Spleen (tissue), 11 donors: Measurements from ENCODE around the gene MYO5B. TPM values are rescaled to one million over a fixed set of nuclear protein-coding genes. Genes with fewer than 3 reads are reported as not detected.

Source experiments
- DNase-seq: peaks from one replicate; pipeline ENCODE4 v3.0.0-alpha.2; 2020
- H3K27ac ChIP-seq, 8 donors: fragments of 200-600 bp; sonication (generic) in 7 of 8; 1 replicate in 4 of 8; 2 replicates in 4 of 8; pipeline versions ENCODE4 v1.5.0 to v1.8.0; 2016 to 2021; ENCODE audit warnings: inconsistent platforms in 4 of 8, mild to moderate bottlenecking in 4 of 8, moderate library complexity in 1 of 8
- H3K27me3 ChIP-seq, 7 donors: fragments of 200-600 bp; sonication (generic) in 6 of 7; replicated peaks in 1 of 7; 1 replicate in 4 of 7; 2 replicates in 3 of 7; pipeline versions ENCODE4 v1.5.0 to v1.8.0; 2016 to 2021; ENCODE audit warnings: inconsistent platforms in 3 of 7, mild to moderate bottlenecking in 1 of 7
- H3K36me3 ChIP-seq, 6 donors: fragments of 200-600 bp; sonication (generic) in 5 of 6; 1 replicate in 4 of 6; 2 replicates in 2 of 6; pipeline versions ENCODE4 v1.5.0 to v1.8.0; 2016 to 2021; ENCODE audit warnings: inconsistent platforms in 2 of 6
- H3K4me1 ChIP-seq, 6 donors: fragments of 200-600 bp; sonication (generic) in 5 of 6; 1 replicate in 3 of 6; 2 replicates in 3 of 6; pipeline versions ENCODE4 v1.5.0 to v1.8.0; 2016 to 2021; ENCODE audit warnings: inconsistent platforms in 3 of 6
- H3K4me3 ChIP-seq, 8 donors: fragments of 200-600 bp; sonication (generic) in 7 of 8; 1 replicate in 4 of 8; 2 replicates in 4 of 8; pipeline versions ENCODE4 v1.5.0 to v1.8.0; 2016 to 2021; ENCODE audit warnings: inconsistent platforms in 4 of 8, mild to moderate bottlenecking in 4 of 8, moderate library complexity in 2 of 8
- H3K9me3 ChIP-seq, 8 donors: fragments of 200-600 bp; sonication (generic) in 7 of 8; 1 replicate in 4 of 8; 2 replicates in 4 of 8; pipeline versions ENCODE4 v1.5.0 to v1.8.0; 2016 to 2021; ENCODE audit warnings: inconsistent platforms in 4 of 8
- CTCF ChIP-seq, 11 experiments: fragments of 200-600 bp in 7 of 11; fragments of 450-650 bp in 4 of 11; sonication (generic) in 4 of 11; IDR thresholded peaks in 8 of 11; conservative IDR thresholded peaks in 3 of 11; 1 replicate in 7 of 11; 2 replicates in 4 of 11; pipeline versions ENCODE4 v1.4.0 to v1.8.0; 2016 to 2021; ENCODE audit warnings: antibody characterized with exemption in 11 of 11, inconsistent platforms in 4 of 11, mild to moderate bottlenecking in 1 of 11
- POLR2A ChIP-seq, 3 donors: fragments of 450-650 bp; IDR thresholded peaks; one replicate each; pipeline ENCODE4 v1.5.1; 2017; ENCODE audit warnings: antibody characterized with exemption in 3 of 3, mild to moderate bottlenecking in 1 of 3
- POLR2AphosphoS5 ChIP-seq, 3 donors: sonication (generic); formaldehyde crosslinking; IDR thresholded peaks; one replicate each; pipeline ENCODE4 v1.5.1; 2017; ENCODE audit warnings: antibody characterized with exemption in 3 of 3
- WGBS, 5 donors: extraction: QIAGEN DNeasy Blood & Tissue Kit in 3 of 5; methylation state at CpG; one replicate each; pipeline versions ENCODE4 v1.1.5 to v1.1.7; 2013 to 2018; 5-methylcytosine and 5-hydroxymethylcytosine counted together
- intact Hi-C: fragments of 100-400 bp; cut with DNase I; formaldehyde crosslinking; loops from one replicate; pipeline ENCODE4 v1.15.0; 2023; ENCODE audit warnings: low total_unique reads
- polyA plus RNA-seq, 3 donors: library from polyadenylated mRNA; stranded (reverse); fragments of 200-250 nt; gene quantifications; one replicate each; pipeline ENCODE4 v1.2.1, GENCODE V29; 2013
- total RNA-seq, 7 donors: library from RNA; depleted of rRNA in 3 of 7; stranded (reverse); fragments of >200 nt in 3 of 7; fragmentation: NEBNext Ultra II Directional in 4 of 7; extraction: Animal tissue kit (Norgen Biotek cat#: 25700) in 4 of 7; gene quantifications; one replicate each; pipeline versions ENCODE4 v1.1.0 to v1.2.1, GENCODE V29; 2016 to 2021
- donor health status: healthy with polysubstance abuse.
- donor health status: DM: no; HTN: no; CAD: no; lungs with moderate emphysema.
- donor health status: DM: no; HTN: no; CAD: no.
- donor health status: Bipolar disorder and iron deficiency.
- donor health status: healthy.
- donor health status: DM: no; HTN: no; CAD: no.
- donor health status: DM: yes; HTN: yes; CAD: no.

Gene MYO5B
- total and polyA plus RNA-seq, 10 donors: 0.74 to 6.0 (median 2.4) TPM

- intact Hi-C loops: no loop called here
- no peaks in the 10 kb centered on the region for H3K4me1 ChIP-seq
- H3K9me3 ChIP-seq: no peaks in the 10 kb centered on the region
- no peaks in the 10 kb centered on the region for H3K36me3 ChIP-seq
- no peaks in the 10 kb centered on the region for H3K27me3 ChIP-seq
- no peak for TF ChIP-seq CTCF (IDR thresholded peaks at IDR 0.05 in 8 of 11, conservative IDR thresholded peaks at IDR 0.05 in 3 of 11)
- TF ChIP-seq POLR2A (IDR thresholded peaks at IDR 0.05): no peak
- no peak for TF ChIP-seq POLR2AphosphoS5 (IDR thresholded peaks at IDR 0.05)
- no peak overlapping the region for H3K4me3 ChIP-seq
- 60 to 80% (median 76%) methylated on average over 1 of the region's 1 CpG for WGBS, 5 donors
- no peak for DNase-seq
- H3K27ac ChIP-seq: no peak overlapping the region
Observed at GRCh38 chr18:49875783-49876182, 319.2 kb downstream of the MYO5B start.

GRCh38 chr18:49875155-49875554 is 319.8 kb downstream of the MYO5B start:
- no peak for DNase-seq
- H3K4me1 ChIP-seq: no peaks in the 10 kb centered on the region
- no peak for TF ChIP-seq POLR2A (IDR thresholded peaks at IDR 0.05)
- TF ChIP-seq POLR2AphosphoS5 (IDR thresholded peaks at IDR 0.05): no peak
- no peak for TF ChIP-seq CTCF (IDR thresholded peaks at IDR 0.05 in 8 of 11, conservative IDR thresholded peaks at IDR 0.05 in 3 of 11)
- H3K27me3 ChIP-seq: no peaks in the 10 kb centered on the region
- WGBS, 5 donors: 79 to 88% (median 83%) methylated on average over 3 of the region's 3 CpGs
- intact Hi-C loops: no loop called here
- H3K27ac ChIP-seq: no peak overlapping the region
- H3K4me3 ChIP-seq: no peak overlapping the region
- no peaks in the 10 kb centered on the region for H3K9me3 ChIP-seq
- no peaks in the 10 kb centered on the region for H3K36me3 ChIP-seq

- Histone ChIP-seq H3K27ac (no peak overlapping the region), H3K4me3 (no peak overlapping the region), H3K9me3 (no peaks in the 10 kb centered on the region), H3K4me1 (no peaks in the 10 kb centered on the region), H3K36me3 (no peaks in the 10 kb centered on the region), H3K27me3 (no peaks in the 10 kb centered on the region)
- DNase-seq: no peak
- no peak for TF ChIP-seq CTCF (IDR thresholded peaks at IDR 0.05 in 8 of 11, conservative IDR thresholded peaks at IDR 0.05 in 3 of 11)
- TF ChIP-seq POLR2A (IDR thresholded peaks at IDR 0.05): no peak
- no peak for TF ChIP-seq POLR2AphosphoS5 (IDR thresholded peaks at IDR 0.05)
- WGBS, 5 donors: 66 to 78% (median 77%) methylated on average over 2 of the region's 2 CpGs
- intact Hi-C loops: no loop called here
Observed at GRCh38 chr18:49874238-49874637, 320.7 kb downstream of the MYO5B start.

GRCh38 chr18:49869354-49869753 is 325.6 kb downstream of the MYO5B start:
- Histone ChIP-seq H3K36me3 (no peaks in the 10 kb centered on the region), H3K4me1 (no peaks in the 10 kb centered on the region), H3K4me3 (no peak overlapping the region), H3K27ac (no peak overlapping the region), H3K9me3 (no peaks in the 10 kb centered on the region), H3K27me3 (peaks cover 0 to 13% (median 0%) of the 10 kb centered on the region in 7 donors)
- 74 to 98% (median 95%) methylated on average over 6 of the region's 6 CpGs for WGBS, 5 donors
- TF ChIP-seq POLR2AphosphoS5 (IDR thresholded peaks at IDR 0.05): no peak
- no peak for TF ChIP-seq CTCF (IDR thresholded peaks at IDR 0.05 in 8 of 11, conservative IDR thresholded peaks at IDR 0.05 in 3 of 11)
- no peak for TF ChIP-seq POLR2A (IDR thresholded peaks at IDR 0.05)
- no peak for DNase-seq
- intact Hi-C loops: no loop called here
